GM12878 (cell line): Measurements from ENCODE around the gene CXXC1. TPM values are rescaled to one million over a fixed set of nuclear protein-coding genes. Genes with fewer than 3 reads are reported as not detected.

ENCODE experiments used
- ATAC-seq: fragments of 200-7000 bp; cut with Tn5 transposase; 3 replicates; pipeline ENCODE4 v1.9.1; 2020; ENCODE audit warnings: mild to moderate bottlenecking, moderate library complexity
- BruUV-seq: library from RNA; stranded (reverse); fragments of 400-500 nt; replicated peaks from 2 replicates; lab custom pipeline; 2021; lab: Mats Ljungman, UMichigan
- CTCF ChIA-PET: fragments of 300-600 bp; sonication (Branson Sonifier 250); formaldehyde crosslinking; extraction: SDS; loops from one replicate; lab custom pipeline; 2021; ENCODE audit warnings: inconsistent platforms; lab: Yijun Ruan, JAX
- POLR2A ChIA-PET: fragments of 350-600 bp; formaldehyde crosslinking; extraction: SDS; loops from one replicate; lab custom pipeline; 2021; ENCODE audit warnings: inconsistent platforms; lab: Charles Lee
- RAD21 ChIA-PET: fragments of 300-600 bp; sonication (Branson Sonifier 250); formaldehyde crosslinking; loops from one replicate; lab custom pipeline; 2023; ENCODE audit warnings: antibody characterized with exemption; ENCODE audit not compliant: unreplicated experiment; lab: Charles Lee
- SMC1A ChIA-PET: fragments of 300-600 bp; sonication (Branson Sonifier 250); formaldehyde crosslinking; loops from one replicate; lab custom pipeline; 2023; ENCODE audit not compliant: unreplicated experiment, uncharacterized antibody; lab: Charles Lee
- DNase-seq: peaks from one replicate; pipeline ENCODE4 v3.0.0-alpha.2; 2011; ENCODE audit warnings: low read depth, low spot score
- FAIRE-seq: peaks from 3 replicates; lab custom pipeline; 2011; peaks lifted over from hg19 to GRCh38; lab: Jason Lieb, UNC
- H2AFZ ChIP-seq: 2 replicates; pipeline ENCODE4 v1.6.0; 2011; ENCODE audit warnings: low read depth, low read length, control low read depth; ENCODE audit not compliant: control insufficient read depth
- H3K27ac ChIP-seq: 2 replicates; pipeline ENCODE4 v1.5.1; 2011; ENCODE audit warnings: control low read depth; ENCODE audit not compliant: control insufficient read depth, insufficient read depth
- H3K27me3 ChIP-seq, 2 experiments: replicated peaks in 1 of 2; 2 replicates each; pipeline versions ENCODE4 v1.6.0 to v1.6.1; 2011; ENCODE audit warnings: low read length in 1 of 2; ENCODE audit not compliant: control insufficient read depth in 2 of 2, insufficient read depth in 2 of 2
- H3K36me3 ChIP-seq, 2 experiments: 2 replicates each; pipeline ENCODE4 v1.5.1; 2011; ENCODE audit warnings: low read length in 1 of 2; ENCODE audit not compliant: control insufficient read depth in 2 of 2, insufficient read depth in 2 of 2
- H3K4me1 ChIP-seq: 2 replicates; pipeline ENCODE4 v1.6.1; 2011; ENCODE audit warnings: mild to moderate bottlenecking, low read length, moderate library complexity, mixed read lengths; ENCODE audit not compliant: control insufficient read depth, insufficient read depth
- H3K4me2 ChIP-seq: 2 replicates; pipeline ENCODE4 v1.6.0; 2011; ENCODE audit warnings: control low read depth; ENCODE audit not compliant: control insufficient read depth, insufficient read depth
- H3K4me3 ChIP-seq: fragments of 200-600 bp; sonication (generic); 2 replicates; pipeline ENCODE4 v1.5.1; 2016
- H3K79me2 ChIP-seq: 2 replicates; pipeline ENCODE4 v1.6.0; 2011; ENCODE audit warnings: low read length; ENCODE audit not compliant: control insufficient read depth, insufficient read depth
- H3K9ac ChIP-seq: 2 replicates; pipeline ENCODE4 v1.8.0; 2011; ENCODE audit warnings: low read length, control low read depth, mixed read lengths; ENCODE audit not compliant: control insufficient read depth, insufficient read depth
- H3K9me3 ChIP-seq: replicated peaks from 3 replicates; pipeline ENCODE4 v1.5.1; 2011; ENCODE audit warnings: mild to moderate bottlenecking, low read length; ENCODE audit not compliant: control insufficient read depth, insufficient read depth
- H4K20me1 ChIP-seq: 2 replicates; pipeline ENCODE4 v1.6.0; 2011; ENCODE audit not compliant: control insufficient read depth, insufficient read depth
- ATF3 ChIP-seq: IDR thresholded peaks from 2 replicates; pipeline ENCODE4 v1.6.1; 2011; ENCODE audit warnings: low read depth, mild to moderate bottlenecking, low read length, moderate library complexity, borderline replicate concordance; ENCODE audit errors: extremely low read depth
- ATF7 ChIP-seq: fragments of 450-650 bp; IDR thresholded peaks from 2 replicates; pipeline ENCODE4 v1.6.1; 2016; ENCODE audit warnings: low read depth, mild to moderate bottlenecking
- BACH1 ChIP-seq: fragments of 450-650 bp; IDR thresholded peaks from 2 replicates; pipeline ENCODE4 v1.6.1; 2017; ENCODE audit warnings: mild to moderate bottlenecking, borderline replicate concordance
- CEBPB ChIP-seq, 2 experiments: fragments of 150-350 bp in 1 of 2; IDR thresholded peaks; 2 replicates each; pipeline ENCODE4 v1.6.1; 2012 to 2014; ENCODE audit warnings: low read depth in 2 of 2, low read length in 2 of 2, borderline replicate concordance in 1 of 2, inconsistent platforms in 1 of 2
- HDAC6 ChIP-seq: fragments of 200-600 bp; sonication (generic); IDR thresholded peaks from one replicate; pipeline ENCODE4 v1.8.0; 2017; ENCODE audit warnings: antibody characterized with exemption; ENCODE audit not compliant: unreplicated experiment
- JUND ChIP-seq: IDR thresholded peaks from 2 replicates; pipeline ENCODE4 v1.6.1; 2012; ENCODE audit warnings: low read depth, mild to moderate bottlenecking, low read length, improper control_type of control experiment, moderate library complexity
- MYB ChIP-seq: fragments of 150-350 bp; IDR thresholded peaks from 2 replicates; pipeline ENCODE4 v1.6.1; 2014; ENCODE audit warnings: mild to moderate bottlenecking, low read depth, low read length, borderline replicate concordance
- PAX8 ChIP-seq: fragments of 450-650 bp; IDR thresholded peaks from 2 replicates; pipeline ENCODE4 v1.6.1; 2017; ENCODE audit warnings: mild to moderate bottlenecking, moderate library complexity
- SRF ChIP-seq, 2 experiments: IDR thresholded peaks; 2 replicates each; pipeline ENCODE4 v1.6.1; 2011; ENCODE audit warnings: low read depth in 2 of 2, low read length in 2 of 2, mild to moderate bottlenecking in 1 of 2, moderate library complexity in 1 of 2
- ZNF207 ChIP-seq: fragments of 450-650 bp; IDR thresholded peaks from 2 replicates; pipeline ENCODE4 v1.6.1; 2014; ENCODE audit warnings: antibody characterized with exemption, mild to moderate bottlenecking, borderline replicate concordance
- WGBS: methylation state at CpG from one replicate; pipeline ENCODE4 v1.1.6; 2016; ENCODE audit warnings: low lambda C conversion rate; ENCODE audit not compliant: insufficient replicate concordance, insufficient coverage; ENCODE audit errors: missing lambda C conversion rate; 5-methylcytosine and 5-hydroxymethylcytosine counted together
- in situ Hi-C: fragments of 300-500 bp; cut with MboI; formaldehyde crosslinking; loops from 9 replicates; pipeline ENCODE4 v1.14.3; 2018; ENCODE audit warnings: mixed read lengths
- intact Hi-C: fragments of 100-400 bp; cut with micrococcal nuclease; formaldehyde crosslinking; loops from one replicate; pipeline ENCODE4 v1.14.2; 2022; ENCODE audit not compliant: unreplicated experiment
- polyA plus RNA-seq, 11 experiments: library from polyadenylated mRNA; depleted of rRNA in 4 of 11; unstranded in 6 of 11; stranded (reverse) in 5 of 11; fragments of >200 nt; fragmentation: Nextera tagmentation in 4 of 11; fragmentation: Illumina TruSeq in 1 of 11; extraction: Ambion mirVana in 4 of 11; extraction: Trizol in 1 of 11; gene quantifications; 1 replicate in 1 of 11; 2 replicates in 10 of 11; pipeline versions ENCODE4 v1.2.1 to v1.2.3, GENCODE V29; 2011 to 2016; ENCODE audit warnings: inconsistent platforms in 2 of 11, missing spikeins in 2 of 11, low read depth in 1 of 11
- total RNA-seq, 4 experiments: library from RNA; depleted of rRNA in 3 of 4; stranded (reverse); fragments of >200 nt in 3 of 4; fragmentation: Illumina TruSeq in 1 of 4; extraction: Trizol in 1 of 4; gene quantifications; 2 replicates each; pipeline versions ENCODE4 v1.2.1 to v1.2.3, GENCODE V29; 2013 to 2021
- TF ChIP-seq, protein P1 (sequence below): fragments of 450-650 bp; IDR thresholded peaks from 2 replicates; pipeline ENCODE4 v1.6.1; 2017; ENCODE audit warnings: antibody characterized with exemption, mild to moderate bottlenecking, moderate library complexity
- TF ChIP-seq, protein P2 (sequence below): IDR thresholded peaks from 2 replicates; pipeline ENCODE4 v1.6.1; 2012; ENCODE audit warnings: low read length, inconsistent platforms
- TF ChIP-seq, protein P3 (sequence below): fragments of 450-650 bp; IDR thresholded peaks from 2 replicates; pipeline ENCODE4 v1.6.1; 2017; ENCODE audit warnings: mild to moderate bottlenecking
- TF ChIP-seq, protein P4 (sequence below): fragments of 450-650 bp; IDR thresholded peaks from 2 replicates; pipeline ENCODE4 v1.6.1; 2014; ENCODE audit warnings: mild to moderate bottlenecking

CXXC1 gene
- total and polyA plus RNA-seq, 10 of the 15 experiments (the other 5 are each of a cell fraction or from before 2014, with no cell fraction given) = 9.2 to 180 (median 93.8) TPM

DNA sequence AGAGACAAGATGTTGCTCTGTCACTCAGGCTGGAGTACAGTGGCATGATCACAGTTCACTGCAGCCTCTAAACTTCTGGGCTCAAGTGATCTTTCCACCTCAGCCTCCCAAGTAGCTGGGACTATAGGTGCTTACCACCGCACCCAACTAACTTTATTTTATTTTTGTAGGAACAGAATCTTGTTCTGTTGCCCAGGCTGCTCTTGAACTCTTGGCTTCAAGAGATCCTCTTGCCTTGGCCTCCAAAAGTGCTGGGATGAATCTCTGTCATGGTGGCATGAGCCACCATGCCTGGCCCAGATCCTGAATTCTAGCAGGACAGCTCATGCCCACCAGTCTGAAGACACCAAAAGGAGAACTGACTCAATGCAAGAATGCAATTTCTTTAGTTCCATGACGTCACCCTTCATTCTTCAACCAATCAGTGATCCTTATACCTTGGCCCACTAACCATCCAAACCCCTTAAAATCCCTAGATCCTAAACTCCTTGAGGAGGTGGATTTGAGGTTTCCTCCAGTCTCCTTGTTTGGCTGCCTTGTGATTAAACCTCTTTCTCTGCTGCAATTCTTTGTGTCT lies 25.6 kb upstream of the CXXC1 start:
- Histone ChIP-seq H3K9ac (peak overlapping the region; percentile 40; the same call in 1 of the 2 replicates), H3K4me2 (peak overlapping the region; percentile 85), H3K36me3 (no peaks in the 10 kb centered on the region), H3K79me2 (no peaks in the 10 kb centered on the region), H3K9me3 (peaks cover 9% of the 10 kb centered on the region), H4K20me1 (no peaks in the 10 kb centered on the region), H3K27me3 (no peaks in the 10 kb centered on the region), H3K4me3 (no peak overlapping the region), H3K27ac (peak overlapping the region; percentile 95), H3K4me1 (peaks cover 73% of the 10 kb centered on the region), H2AFZ (no peak overlapping the region)
- FAIRE-seq = no peak
- ChIA-PET SMC1A (interaction anchor here (1.1 to 8.7 kb wide), 7 partner anchors 15 to 214 kb away, joined by 3 to 145 read pairs (median 13); no protein-coding TSS in a partner anchor), POLR2A (interaction anchor here (0.5 to 4.5 kb wide), 4 partner anchors 14 to 68 kb away, joined by 3 to 32 read pairs (median 10); partner anchors contain the start of gene MBD1), RAD21 (interaction anchor here (0.6 to 6.6 kb wide), 5 partner anchors 13 to 175 kb away, joined by 3 to 125 read pairs (median 4); partner anchors contain the start of gene MBD1), CTCF (interaction anchor here (1.0 to 6.6 kb wide), 6 partner anchors 10 to 94 kb away, joined by 3 to 83 read pairs (median 5); partner anchors contain the start of gene MBD1)
- BruUV-seq = no TSS peak
- peak; percentile 73 for DNase-seq
- 0% methylated on average over 2 of the region's 2 CpGs for WGBS
- intact Hi-C loops (no loop called here), in situ Hi-C loops (no loop called here)
- ATAC-seq = peak; percentile 48
- no peak for TF ChIP-seq ATF3
- TF ChIP-seq CEBPB (IDR thresholded peaks at IDR 0.05; ENCODE audit: borderline replicate concordance in 1 of 2, low read depth in 2 of 2, low read length in 2 of 2) = no peak
- TF ChIP-seq, protein P1, sequence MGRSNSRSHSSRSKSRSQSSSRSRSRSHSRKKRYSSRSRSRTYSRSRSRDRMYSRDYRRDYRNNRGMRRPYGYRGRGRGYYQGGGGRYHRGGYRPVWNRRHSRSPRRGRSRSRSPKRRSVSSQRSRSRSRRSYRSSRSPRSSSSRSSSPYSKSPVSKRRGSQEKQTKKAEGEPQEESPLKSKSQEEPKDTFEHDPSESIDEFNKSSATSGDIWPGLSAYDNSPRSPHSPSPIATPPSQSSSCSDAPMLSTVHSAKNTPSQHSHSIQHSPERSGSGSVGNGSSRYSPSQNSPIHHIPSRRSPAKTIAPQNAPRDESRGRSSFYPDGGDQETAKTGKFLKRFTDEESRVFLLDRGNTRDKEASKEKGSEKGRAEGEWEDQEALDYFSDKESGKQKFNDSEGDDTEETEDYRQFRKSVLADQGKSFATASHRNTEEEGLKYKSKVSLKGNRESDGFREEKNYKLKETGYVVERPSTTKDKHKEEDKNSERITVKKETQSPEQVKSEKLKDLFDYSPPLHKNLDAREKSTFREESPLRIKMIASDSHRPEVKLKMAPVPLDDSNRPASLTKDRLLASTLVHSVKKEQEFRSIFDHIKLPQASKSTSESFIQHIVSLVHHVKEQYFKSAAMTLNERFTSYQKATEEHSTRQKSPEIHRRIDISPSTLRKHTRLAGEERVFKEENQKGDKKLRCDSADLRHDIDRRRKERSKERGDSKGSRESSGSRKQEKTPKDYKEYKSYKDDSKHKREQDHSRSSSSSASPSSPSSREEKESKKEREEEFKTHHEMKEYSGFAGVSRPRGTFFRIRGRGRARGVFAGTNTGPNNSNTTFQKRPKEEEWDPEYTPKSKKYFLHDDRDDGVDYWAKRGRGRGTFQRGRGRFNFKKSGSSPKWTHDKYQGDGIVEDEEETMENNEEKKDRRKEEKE = no peak
- TF ChIP-seq, protein P2, sequence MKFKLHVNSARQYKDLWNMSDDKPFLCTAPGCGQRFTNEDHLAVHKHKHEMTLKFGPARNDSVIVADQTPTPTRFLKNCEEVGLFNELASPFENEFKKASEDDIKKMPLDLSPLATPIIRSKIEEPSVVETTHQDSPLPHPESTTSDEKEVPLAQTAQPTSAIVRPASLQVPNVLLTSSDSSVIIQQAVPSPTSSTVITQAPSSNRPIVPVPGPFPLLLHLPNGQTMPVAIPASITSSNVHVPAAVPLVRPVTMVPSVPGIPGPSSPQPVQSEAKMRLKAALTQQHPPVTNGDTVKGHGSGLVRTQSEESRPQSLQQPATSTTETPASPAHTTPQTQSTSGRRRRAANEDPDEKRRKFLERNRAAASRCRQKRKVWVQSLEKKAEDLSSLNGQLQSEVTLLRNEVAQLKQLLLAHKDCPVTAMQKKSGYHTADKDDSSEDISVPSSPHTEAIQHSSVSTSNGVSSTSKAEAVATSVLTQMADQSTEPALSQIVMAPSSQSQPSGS = peak; percentile 76
- peak; percentile 88 for TF ChIP-seq JUND
- no peak for TF ChIP-seq MYB
- TF ChIP-seq ZNF207 = no peak
- TF ChIP-seq PAX8 = no peak
- peak; percentile 100 for TF ChIP-seq ATF7
- TF ChIP-seq, protein P3, sequence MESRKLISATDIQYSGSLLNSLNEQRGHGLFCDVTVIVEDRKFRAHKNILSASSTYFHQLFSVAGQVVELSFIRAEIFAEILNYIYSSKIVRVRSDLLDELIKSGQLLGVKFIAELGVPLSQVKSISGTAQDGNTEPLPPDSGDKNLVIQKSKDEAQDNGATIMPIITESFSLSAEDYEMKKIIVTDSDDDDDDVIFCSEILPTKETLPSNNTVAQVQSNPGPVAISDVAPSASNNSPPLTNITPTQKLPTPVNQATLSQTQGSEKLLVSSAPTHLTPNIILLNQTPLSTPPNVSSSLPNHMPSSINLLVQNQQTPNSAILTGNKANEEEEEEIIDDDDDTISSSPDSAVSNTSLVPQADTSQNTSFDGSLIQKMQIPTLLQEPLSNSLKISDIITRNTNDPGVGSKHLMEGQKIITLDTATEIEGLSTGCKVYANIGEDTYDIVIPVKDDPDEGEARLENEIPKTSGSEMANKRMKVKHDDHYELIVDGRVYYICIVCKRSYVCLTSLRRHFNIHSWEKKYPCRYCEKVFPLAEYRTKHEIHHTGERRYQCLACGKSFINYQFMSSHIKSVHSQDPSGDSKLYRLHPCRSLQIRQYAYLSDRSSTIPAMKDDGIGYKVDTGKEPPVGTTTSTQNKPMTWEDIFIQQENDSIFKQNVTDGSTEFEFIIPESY = no peak
- TF ChIP-seq HDAC6 = no peak
- 0 out of 2 replicates have a peak, but pooled peaks have one; percentile 58 for TF ChIP-seq BACH1
- no peak for TF ChIP-seq SRF (IDR thresholded peaks at IDR 0.05; ENCODE audit: low read depth in 2 of 2, low read length in 2 of 2)
- TF ChIP-seq, protein P4, sequence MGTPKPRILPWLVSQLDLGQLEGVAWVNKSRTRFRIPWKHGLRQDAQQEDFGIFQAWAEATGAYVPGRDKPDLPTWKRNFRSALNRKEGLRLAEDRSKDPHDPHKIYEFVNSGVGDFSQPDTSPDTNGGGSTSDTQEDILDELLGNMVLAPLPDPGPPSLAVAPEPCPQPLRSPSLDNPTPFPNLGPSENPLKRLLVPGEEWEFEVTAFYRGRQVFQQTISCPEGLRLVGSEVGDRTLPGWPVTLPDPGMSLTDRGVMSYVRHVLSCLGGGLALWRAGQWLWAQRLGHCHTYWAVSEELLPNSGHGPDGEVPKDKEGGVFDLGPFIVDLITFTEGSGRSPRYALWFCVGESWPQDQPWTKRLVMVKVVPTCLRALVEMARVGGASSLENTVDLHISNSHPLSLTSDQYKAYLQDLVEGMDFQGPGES = no peak
